DMS114 treated with DMSO at 0.1 percent for 48 hours (cell line): ENCODE results near the gene C7.
"Not testable (repeated sequence)": the region's sequence is repeated elsewhere in the genome, so short reads cannot be mapped to it uniquely, and the experiment has no call there.

Source experiments
- DNase-seq: peaks from one replicate; lab custom pipeline; 2025; ENCODE audit not compliant: unreplicated experiment; lab: John Stamatoyannopoulos, UW

C7 gene

GRCh38 chr5:40988746-40989510 is 79.6 kb downstream of the C7 start:
- no peak for DNase-seq

DNA sequence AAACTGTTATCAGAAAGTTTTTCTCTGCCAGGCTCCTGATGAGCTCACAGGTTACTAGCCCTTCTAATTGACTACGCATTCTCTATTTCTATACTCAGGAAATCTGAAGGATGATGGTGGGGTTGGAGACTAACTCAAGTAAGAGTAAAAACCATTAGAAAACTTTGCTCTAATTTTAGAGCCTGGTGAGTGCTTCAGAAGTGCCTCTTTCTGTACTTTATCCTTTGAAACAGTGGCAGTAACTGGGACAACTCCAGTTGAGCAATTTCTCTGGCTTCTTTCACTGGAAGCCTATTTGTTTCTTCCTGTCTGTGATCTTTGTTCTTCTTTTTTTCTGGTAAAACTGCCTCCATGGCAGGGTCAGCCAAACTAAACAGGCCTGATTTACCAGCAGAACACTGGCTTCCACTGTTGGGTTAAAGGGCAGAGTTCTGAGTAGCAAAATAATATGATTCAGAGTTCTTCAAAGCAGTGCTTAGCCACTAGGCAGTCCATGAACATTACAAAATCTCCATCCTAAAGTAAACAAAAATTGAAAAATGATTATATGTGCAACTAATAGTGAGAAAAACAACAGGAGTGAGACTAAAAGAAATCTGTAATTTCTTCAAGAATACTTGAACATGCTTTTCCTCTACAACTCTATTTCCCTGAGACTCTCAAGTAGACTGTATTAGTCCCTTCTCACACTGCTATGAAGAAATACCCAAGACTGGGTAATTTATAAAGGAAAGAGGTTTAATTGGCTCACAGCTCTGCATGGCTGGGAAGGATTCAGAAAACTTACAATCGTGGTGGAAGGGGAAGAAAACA is 82.1 kb downstream of the C7 start:
- DNase-seq, result no peak

DNA sequence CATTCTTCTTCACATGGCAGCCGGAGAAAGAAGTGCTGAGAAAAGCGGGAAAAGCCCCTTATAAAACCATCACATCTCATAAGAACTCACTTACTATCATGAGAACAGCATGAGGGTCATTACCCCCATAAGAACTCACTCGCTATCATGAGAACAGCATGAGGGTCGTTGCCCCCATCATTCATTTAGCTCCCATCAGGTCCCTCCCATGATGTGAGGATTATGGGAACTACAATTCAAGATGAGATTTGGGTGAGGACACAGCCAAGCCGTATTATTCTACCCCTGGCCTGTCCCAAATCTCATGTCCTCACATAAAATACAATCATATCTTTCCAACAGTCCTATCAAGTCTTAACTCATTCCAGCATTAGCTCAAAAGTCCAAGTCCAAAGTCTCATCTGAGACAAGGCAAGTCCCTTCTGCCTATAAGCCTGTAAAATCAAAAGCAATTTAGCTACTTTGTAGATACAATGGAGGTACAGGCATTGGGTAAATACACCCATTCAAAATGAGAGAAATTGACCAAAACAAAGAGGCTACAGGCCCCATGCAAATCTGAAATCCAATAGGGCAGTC is 82.8 kb downstream of the C7 start:
- DNase-seq, result no peak

- no peak for DNase-seq
Measured at GRCh38 chr5:40995801-40996586, 86.7 kb downstream of the C7 start.

GRCh38 chr5:40999142-40999541 is 89.8 kb downstream of the C7 start:
- DNase-seq, result no peak

DNA sequence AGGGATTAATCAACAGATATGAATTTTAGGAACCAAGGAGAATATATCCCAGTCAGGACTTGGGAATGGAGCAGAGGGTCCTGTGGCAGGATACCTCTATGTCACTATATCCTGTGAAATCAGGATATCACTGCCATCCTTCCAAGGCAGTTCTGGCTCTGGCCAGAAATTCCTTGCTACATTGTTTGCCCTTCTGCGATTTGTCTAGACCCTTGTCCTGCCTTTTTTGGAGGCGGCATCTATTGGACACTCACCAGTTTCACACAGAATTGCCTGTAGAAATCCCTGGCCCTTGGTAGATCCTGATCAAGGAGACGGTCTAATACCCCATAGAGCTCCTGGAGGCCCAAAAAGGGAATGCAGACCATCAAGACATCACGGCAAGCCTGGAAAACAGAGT is 90.7 kb downstream of the C7 start:
- no peak for DNase-seq

- DNase-seq, result no peak
Measured at GRCh38 chr5:41003670-41004376, 94.5 kb downstream of the C7 start.

- no peak for DNase-seq
Measured at GRCh38 chr5:41004931-41005330, 95.6 kb downstream of the C7 start.

- no peak for DNase-seq
Measured at GRCh38 chr5:41009232-41009631, 99.9 kb downstream of the C7 start.

GRCh38 chr5:41010572-41010971 is 101.3 kb downstream of the C7 start:
- DNase-seq, result no peak

DNA sequence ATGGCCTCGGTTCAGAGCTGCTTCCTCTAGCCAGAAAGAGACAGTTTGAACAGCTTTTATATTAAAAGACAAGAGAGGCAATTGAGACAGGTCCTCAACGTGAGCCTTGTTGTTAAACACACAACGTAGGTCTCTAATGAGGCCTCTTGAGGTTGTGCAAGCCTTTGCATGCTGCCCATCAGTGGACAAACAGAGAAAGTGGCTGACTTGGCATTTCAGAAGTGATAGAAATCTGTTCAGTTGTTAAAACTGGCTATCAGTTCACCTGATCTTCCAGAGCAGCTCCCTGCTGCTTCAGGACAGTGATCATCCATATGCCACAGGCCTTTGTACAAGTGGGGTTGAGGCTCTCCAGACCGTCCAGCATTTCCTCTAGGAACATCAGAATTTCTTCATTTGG is 103.0 kb downstream of the C7 start:
- DNase-seq, result no peak

DNA sequence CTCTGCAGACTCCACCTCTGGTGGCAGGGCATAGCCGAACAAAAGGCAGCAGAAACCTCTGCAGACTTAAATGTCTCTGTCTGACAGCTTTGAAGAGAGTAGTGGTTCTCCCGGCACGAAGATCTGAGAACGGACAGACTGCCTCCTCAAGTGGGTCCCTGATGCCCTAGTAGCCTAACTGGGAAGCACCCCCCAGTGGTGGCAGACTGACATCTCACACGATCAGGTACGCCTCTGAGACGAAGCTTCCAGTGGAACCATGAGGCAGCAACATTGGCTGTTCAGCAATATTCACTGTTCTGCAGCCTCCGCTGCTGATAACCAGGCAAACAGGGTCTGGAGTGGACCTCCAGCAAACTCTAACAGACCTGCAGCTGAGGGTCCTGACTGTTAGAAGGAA is 113.3 kb downstream of the C7 start:
- not testable (repeated sequence) for DNase-seq
